Mononuclear cell (primary cell): ENCODE measurements around the gene SERPINA10. TPM values are rescaled to one million over a fixed set of nuclear protein-coding genes. Genes with fewer than 3 reads are reported as not detected.
"Not testable (repeated sequence)": the region's sequence is repeated elsewhere in the genome, so short reads cannot be mapped to it uniquely, and the experiment has no call there.

Experiments
- H3K27me3 ChIP-seq: 2 replicates; pipeline ENCODE4 v1.6.0; 2011; ENCODE audit warnings: low read length, control low read depth; ENCODE audit not compliant: insufficient read depth
- H3K4me1 ChIP-seq: 2 replicates; pipeline ENCODE4 v1.5.1; 2011; ENCODE audit warnings: mild to moderate bottlenecking, low read length, control low read depth; ENCODE audit not compliant: insufficient read depth
- H3K4me3 ChIP-seq: 2 replicates; pipeline ENCODE4 v1.5.1; 2011; ENCODE audit warnings: mild to moderate bottlenecking, low read length, moderate library complexity
- H3K9me3 ChIP-seq: 2 replicates; pipeline ENCODE4 v1.5.1; 2011; ENCODE audit warnings: low read depth, mild to moderate bottlenecking, control low read depth, low read length
- total RNA-seq: library from RNA; depleted of rRNA; stranded (reverse); fragments of >200 nt; gene quantifications from one replicate; pipeline ENCODE4 v1.2.3, GENCODE V29; 2012

The SERPINA10 gene
- total RNA-seq, 1 donor, result not detected

DNA sequence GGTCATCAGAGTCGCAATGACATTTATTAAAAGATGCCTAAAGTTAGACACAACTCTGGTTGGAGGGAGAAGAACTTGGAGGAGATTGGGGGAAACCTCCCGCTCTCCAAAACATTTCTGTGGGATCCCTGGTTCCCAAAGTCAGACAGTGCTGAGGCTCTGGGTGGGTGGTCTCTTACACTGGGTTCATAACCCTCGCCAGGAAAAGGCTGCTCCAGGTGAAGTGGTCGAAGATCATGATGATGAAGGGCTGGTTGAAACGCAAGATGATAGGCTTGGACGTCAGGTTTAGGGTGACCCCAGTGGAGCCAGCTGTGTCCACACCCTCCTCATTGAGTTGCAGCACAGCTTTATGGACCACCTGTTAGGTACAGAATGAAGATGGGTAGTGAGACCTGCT lies 11.2 kb upstream of the SERPINA10 start:
- H3K27me3 ChIP-seq, result no peaks in the 10 kb centered on the region
- no peaks in the 10 kb centered on the region for H3K4me1 ChIP-seq
- H3K9me3 ChIP-seq, result no peaks in the 10 kb centered on the region
- no peak overlapping the region for H3K4me3 ChIP-seq

DNA sequence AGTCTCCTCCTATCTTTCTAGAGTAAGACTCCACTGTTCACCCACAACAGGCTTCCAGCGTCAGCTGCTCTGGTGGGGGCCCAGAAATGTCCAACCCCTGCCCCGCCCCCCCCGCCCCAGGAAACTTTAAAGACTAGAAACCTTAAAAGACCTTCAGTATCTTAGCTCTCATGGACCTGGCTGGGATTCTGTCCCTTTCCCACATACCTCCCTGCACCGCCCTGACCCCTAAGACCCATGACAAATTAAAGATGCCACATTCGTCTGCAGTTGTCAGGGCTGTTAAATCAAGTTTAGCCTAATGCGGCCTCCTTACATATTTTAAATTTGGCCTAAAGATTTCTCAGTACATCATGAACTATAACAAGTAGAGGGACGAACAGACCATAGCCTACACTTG lies 10.0 kb upstream of the SERPINA10 start:
- Histone ChIP-seq H3K27me3 (no peaks in the 10 kb centered on the region), H3K4me1 (no peaks in the 10 kb centered on the region), H3K4me3 (no peak overlapping the region), H3K9me3 (no peaks in the 10 kb centered on the region)

DNA sequence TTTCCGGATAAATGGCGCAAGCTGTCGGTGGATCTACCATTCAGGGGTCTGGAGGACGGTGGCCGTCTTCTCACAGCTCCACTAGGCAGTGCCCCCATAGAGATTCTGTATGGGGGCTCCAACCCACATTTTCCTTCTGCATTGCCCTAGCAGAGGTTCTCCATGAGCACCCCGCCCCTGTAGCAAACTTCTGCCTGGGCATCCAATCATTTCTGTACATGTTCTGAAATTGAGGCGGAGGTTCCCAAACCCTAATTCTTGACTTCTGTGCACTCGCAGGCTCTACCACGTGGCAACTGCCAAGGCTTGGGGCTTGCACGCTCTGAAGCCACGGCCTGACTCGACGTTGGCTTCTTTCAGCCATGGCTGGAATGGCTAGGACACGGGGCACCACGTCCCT lies 5.1 kb upstream of the SERPINA10 start:
- no peaks in the 10 kb centered on the region for H3K9me3 ChIP-seq
- no peak overlapping the region for H3K4me3 ChIP-seq
- no peaks in the 10 kb centered on the region for H3K27me3 ChIP-seq
- no peaks in the 10 kb centered on the region for H3K4me1 ChIP-seq

DNA sequence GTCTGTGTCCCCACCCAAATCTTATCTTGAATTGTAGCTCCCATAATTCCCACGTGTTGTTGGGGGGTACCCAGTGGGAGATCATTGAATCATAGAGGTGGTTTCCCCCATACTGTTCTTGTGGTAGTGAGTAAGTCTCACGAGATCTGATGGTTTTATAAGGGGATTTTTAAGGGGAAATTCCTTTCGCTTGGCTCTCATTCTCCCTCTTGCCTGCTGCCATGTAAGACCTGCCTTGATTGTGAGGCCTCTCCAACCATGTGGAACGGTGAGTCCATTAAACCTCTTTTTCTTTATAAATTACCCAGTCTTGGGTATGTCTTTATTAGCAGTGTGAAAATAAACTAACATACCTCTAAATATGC lies 3.1 kb upstream of the SERPINA10 start:
- not testable (repeated sequence) for H3K27me3 ChIP-seq, H3K4me3 ChIP-seq, H3K9me3 ChIP-seq, H3K4me1 ChIP-seq

DNA sequence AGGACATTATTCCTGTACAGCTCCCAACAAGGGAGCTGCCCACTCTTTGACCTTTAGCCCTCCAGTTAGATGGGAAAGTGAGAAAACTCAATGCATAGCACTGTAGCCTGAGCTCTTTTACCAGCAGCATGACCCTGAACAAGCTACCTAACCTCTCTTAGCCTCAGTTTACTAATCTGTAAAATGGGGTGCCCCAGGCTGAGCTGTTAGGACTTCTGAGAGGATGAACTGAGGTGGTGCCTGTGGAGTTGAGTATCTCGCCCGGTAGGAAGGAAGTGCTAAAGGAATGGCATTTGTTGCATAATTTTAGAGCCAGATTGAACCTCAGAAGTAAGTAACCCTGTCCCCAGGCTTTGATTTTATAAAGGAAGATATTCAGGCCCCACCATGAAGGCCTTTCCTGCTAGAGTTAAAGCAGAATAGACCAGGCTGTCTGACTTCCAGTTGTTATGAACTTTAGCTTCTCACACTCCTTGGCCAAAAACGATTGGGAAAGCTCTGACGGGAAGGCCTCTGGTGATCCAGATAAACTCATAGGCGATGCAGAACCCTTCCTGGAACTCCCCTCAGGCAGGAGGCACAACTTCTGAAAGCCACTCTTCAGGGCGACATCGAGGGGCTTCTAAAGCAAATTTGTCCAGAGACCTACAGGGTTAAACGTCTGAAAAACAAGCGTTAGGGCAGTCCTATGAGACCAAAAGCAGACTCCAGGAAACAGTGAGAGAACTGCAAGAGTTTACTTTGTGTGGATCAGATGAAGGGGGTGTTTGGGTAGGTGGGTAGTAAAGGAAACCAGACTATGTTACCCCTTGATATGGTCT lies 2.5 kb upstream of the SERPINA10 start:
- H3K27me3 ChIP-seq, result no peaks in the 10 kb centered on the region
- H3K4me3 ChIP-seq, result no peak overlapping the region
- H3K9me3 ChIP-seq, result no peaks in the 10 kb centered on the region
- no peaks in the 10 kb centered on the region for H3K4me1 ChIP-seq

DNA sequence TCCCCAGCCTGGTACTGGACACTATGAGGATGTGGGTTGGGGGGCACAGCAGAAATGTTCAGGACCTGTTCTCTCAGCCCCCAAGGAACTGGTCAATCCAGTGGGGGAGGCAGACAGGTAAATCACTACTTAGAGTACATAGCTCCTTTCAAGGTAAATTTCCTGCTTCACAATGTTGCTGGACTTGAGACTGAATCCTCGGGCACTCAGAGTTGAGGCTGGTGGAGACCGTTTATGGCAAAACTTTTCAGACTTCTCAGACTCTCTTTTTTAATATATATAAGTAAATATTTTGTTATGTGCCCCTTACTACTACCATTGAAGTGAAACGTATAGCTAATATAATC lies 483 bp upstream of the SERPINA10 start:
- H3K4me1 ChIP-seq, result no peaks in the 10 kb centered on the region
- H3K27me3 ChIP-seq, result no peaks in the 10 kb centered on the region
- H3K4me3 ChIP-seq, result no peak overlapping the region
- H3K9me3 ChIP-seq, result no peaks in the 10 kb centered on the region

DNA sequence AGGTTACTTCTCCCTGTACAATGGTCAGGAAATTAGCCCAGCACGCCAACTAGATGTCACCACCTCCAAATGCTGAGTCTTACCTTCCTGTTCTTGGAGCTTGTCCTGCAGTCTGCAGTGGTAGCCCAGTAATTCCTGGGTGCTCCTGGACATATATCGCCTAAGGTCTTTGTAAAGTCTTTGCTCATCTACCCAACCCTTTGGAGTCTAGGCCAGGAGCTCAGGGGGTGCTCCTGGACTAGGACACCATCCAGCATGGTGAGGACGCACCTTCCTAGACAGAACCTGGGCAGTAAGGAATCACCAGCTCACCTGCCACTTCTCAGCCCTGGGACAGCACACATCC lies 569 bp downstream of the SERPINA10 start:
- Histone ChIP-seq H3K9me3 (no peaks in the 10 kb centered on the region), H3K4me1 (no peaks in the 10 kb centered on the region), H3K4me3 (no peak overlapping the region), H3K27me3 (no peaks in the 10 kb centered on the region)

DNA sequence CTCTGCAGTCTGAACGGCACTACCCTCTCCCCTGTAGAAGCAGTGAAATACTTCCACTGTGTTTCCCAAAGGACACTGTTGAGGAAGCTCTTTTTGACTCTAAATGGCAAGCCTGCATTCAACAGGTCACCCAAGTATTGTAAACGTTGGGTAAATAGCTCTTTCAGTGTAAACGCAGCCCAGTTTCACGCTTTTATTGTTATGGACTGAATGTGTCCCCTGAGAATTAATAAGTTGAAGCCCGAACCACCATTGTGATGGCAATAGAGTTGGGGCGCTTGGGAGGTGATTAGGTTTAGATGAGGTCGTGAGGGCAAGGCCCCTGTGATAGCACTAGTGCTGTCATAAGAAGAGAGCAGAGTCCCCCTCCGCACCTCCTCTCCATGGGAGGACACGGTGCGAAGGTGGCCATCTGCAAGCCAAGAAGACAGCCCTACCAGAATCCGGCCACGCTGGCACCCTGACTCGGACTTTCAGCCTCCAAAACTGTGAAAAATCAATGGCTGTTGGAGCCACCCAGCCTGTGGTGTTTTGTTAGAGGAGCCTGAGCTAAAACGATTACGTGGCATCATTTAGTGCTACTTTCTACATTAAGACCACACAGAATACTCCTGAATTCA lies 1.1 kb downstream of the SERPINA10 start:
- Histone ChIP-seq H3K9me3 (no peaks in the 10 kb centered on the region), H3K4me3 (no peak overlapping the region), H3K4me1 (no peaks in the 10 kb centered on the region), H3K27me3 (no peaks in the 10 kb centered on the region)

DNA sequence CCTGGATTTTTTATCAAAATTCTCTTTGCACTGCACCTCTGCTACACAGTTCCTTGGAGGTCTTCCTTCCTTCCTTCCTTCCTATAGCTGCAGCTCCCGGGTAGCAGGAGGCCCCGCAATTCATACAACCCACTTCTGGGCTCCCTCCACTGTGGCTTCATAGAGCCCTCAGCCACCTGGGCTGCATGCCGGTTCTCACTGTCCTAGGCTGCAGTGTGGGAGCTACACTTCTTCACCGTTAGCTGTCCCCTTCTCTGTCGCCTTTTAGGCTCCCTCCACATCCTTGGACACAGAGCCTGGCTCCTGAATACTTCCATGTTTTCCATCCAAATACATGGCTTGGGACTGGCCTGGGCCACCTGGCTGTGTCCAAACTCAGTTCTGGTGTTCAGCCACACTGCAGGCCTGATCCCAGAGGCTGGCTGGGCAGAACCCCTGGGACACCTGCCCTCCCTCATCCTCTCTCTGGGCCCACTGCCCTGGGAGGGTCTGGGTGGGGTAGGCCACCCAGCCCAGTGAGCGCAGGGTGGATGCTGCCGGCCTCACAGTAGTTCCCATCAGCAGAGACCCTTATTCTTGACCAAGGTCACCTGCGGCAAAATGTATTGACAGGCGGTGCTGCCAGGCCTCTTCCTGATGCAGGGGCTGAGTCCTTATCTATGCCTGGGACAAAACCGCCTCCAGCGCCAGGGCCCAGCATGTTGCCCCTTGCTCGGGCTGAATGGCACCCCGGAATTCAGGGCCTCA lies 1.7 kb downstream of the SERPINA10 start:
- Histone ChIP-seq H3K27me3 (no peaks in the 10 kb centered on the region), H3K9me3 (no peaks in the 10 kb centered on the region), H3K4me3 (no peak overlapping the region), H3K4me1 (no peaks in the 10 kb centered on the region)

DNA sequence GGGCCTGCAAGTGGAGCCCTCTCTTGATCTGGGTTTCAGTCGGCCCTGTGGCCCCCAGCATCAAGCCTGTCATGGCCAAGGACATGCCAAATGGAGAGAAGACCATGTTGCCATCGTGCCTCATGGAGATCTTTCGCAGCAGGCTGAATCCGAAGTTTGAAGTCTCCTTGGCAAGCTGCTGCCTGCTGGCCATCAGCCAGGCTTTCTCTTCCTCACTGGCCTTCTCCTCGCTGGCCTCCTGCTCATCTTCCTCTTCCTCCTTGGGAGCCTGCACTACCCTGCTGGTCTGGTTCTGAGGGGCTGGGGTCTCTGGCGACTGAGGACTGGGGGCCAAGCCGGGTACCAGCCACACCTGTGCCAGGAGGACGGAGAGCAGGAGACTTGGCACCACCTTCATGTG lies 2.9 kb downstream of the SERPINA10 start:
- Histone ChIP-seq H3K4me3 (no peak overlapping the region), H3K4me1 (no peaks in the 10 kb centered on the region), H3K9me3 (no peaks in the 10 kb centered on the region), H3K27me3 (no peaks in the 10 kb centered on the region)

DNA sequence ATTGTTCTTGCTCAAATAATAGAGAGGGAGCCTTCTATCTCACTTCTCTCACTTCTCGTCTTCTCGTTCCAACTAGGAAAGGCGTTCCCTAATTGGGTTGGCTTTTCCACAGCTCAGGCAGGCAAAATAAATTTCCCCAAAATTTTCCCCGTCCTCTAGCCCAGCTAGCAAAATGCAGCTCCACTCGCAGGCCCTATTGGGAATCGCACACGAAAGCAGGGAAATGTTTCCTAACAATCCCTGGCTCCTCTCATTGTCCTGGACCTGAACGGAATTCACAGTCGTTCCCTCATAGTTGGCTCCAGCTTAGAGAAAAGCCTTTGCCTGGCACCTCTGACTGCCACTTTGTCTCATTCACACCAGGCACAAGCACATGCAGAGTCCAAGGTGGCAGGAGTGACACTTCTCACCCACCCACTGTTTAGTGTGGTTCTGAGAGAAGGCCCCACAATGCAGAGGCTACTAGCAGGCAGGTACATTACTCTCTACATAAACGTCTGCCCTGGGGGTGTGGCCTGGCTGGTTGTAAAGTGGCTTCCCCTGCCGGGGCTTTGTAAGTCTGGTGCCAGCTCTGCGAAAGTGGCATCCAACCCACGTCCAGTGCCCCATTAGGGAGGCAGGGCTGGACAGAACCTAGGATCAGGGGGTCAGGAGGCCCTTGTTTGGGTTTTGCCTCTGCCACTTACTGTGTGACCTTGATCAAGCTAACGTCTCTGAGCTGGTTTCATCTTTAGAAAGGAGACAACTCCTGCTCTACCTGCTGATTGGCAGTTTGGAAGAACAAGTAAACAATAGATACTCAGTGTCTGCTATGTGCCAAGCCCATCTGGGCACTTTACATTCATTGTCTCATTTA lies 4.2 kb downstream of the SERPINA10 start:
- H3K9me3 ChIP-seq, result no peaks in the 10 kb centered on the region
- H3K27me3 ChIP-seq, result no peaks in the 10 kb centered on the region
- H3K4me1 ChIP-seq, result no peaks in the 10 kb centered on the region
- H3K4me3 ChIP-seq, result no peak overlapping the region

DNA sequence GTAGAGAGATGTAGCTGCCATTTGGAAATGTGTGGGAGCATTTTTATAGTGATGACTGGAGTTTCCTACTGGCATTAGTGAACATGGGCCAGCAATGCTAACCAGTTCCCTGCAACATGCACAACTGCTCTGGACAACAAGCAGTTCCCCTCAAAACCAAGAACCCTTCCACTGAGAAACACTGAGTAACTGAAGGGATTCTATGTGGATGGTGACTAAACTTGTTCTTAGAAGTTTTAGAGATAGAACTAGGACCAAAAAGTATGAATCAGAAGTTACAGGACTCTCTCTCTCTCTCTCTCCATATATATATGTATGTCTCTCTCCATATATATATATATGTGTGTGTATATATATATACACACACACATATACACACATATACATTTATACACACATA lies 7.9 kb downstream of the SERPINA10 start:
- no peaks in the 10 kb centered on the region for H3K4me1 ChIP-seq
- H3K27me3 ChIP-seq, result no peaks in the 10 kb centered on the region
- no peak overlapping the region for H3K4me3 ChIP-seq
- no peaks in the 10 kb centered on the region for H3K9me3 ChIP-seq

DNA sequence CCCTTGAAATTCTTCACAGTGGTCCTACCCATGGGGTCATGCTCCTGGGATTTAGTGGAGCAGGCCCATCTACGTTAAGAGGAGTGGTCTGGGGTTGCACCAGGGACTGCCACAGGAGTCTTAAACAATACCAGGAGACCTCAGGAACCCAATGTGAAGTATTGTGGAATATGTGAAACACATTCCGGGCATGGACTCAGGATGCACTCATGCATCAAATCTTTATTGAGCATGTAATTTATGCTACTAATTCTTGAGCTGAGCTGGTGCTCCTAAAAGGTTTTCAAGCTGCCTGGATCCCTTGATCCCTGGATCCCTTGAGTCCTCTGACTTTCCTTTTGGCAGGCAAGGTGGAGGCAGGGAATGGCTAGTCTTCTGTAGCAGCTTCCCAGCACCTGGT lies 8.8 kb downstream of the SERPINA10 start:
- Histone ChIP-seq H3K4me3 (no peak overlapping the region), H3K4me1 (no peaks in the 10 kb centered on the region), H3K9me3 (no peaks in the 10 kb centered on the region), H3K27me3 (no peaks in the 10 kb centered on the region)

DNA sequence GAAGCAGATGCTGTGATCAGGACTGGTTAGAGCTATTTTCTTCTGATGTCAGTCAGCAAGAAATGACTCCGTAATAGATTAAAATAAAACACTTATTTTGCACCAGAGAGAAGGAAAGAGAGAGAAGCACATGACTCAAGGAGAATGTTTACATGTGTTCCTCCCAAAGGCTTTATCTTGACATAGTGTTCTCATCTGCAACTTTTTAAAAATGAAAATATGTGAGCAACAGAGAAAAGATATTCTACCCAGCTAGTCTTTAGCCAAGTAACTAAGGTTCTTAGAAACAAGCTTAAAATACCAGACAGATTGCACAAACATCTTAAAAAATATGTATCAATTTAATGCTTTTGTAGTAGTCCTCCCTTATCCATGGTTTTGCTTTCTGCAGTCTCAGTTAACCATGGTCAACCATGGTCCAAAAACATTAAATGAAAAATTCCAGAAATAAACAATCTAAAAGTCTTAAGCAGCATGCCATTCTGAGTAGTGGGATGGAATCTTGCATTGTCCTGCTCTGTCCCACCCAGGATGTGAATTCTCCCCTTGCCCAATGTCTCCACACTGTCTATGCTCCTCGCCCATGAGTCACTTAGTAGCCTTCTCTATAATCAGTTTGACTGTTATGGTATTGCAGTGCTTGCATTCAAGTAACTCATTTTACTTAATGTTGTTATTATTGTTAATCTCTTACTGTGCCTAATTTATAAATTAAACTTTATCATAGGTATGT lies 9.9 kb downstream of the SERPINA10 start:
- Histone ChIP-seq H3K27me3 (no peaks in the 10 kb centered on the region), H3K4me1 (no peaks in the 10 kb centered on the region), H3K4me3 (no peak overlapping the region), H3K9me3 (no peaks in the 10 kb centered on the region)
